HG02870 (cell line): ENCODE data around the gene SHLD2.
"Not testable (repeated sequence)": the region's sequence is repeated elsewhere in the genome, so short reads cannot be mapped to it uniquely, and the experiment has no call there.

ENCODE experiments used
- ATAC-seq: cut with Tn5 transposase; IDR thresholded peaks from one replicate; pipeline ENCODE4 v1.9.1; 2021; ENCODE audit warnings: mild to moderate bottlenecking, moderate library complexity; ENCODE audit not compliant: unreplicated experiment

Gene SHLD2

DNA sequence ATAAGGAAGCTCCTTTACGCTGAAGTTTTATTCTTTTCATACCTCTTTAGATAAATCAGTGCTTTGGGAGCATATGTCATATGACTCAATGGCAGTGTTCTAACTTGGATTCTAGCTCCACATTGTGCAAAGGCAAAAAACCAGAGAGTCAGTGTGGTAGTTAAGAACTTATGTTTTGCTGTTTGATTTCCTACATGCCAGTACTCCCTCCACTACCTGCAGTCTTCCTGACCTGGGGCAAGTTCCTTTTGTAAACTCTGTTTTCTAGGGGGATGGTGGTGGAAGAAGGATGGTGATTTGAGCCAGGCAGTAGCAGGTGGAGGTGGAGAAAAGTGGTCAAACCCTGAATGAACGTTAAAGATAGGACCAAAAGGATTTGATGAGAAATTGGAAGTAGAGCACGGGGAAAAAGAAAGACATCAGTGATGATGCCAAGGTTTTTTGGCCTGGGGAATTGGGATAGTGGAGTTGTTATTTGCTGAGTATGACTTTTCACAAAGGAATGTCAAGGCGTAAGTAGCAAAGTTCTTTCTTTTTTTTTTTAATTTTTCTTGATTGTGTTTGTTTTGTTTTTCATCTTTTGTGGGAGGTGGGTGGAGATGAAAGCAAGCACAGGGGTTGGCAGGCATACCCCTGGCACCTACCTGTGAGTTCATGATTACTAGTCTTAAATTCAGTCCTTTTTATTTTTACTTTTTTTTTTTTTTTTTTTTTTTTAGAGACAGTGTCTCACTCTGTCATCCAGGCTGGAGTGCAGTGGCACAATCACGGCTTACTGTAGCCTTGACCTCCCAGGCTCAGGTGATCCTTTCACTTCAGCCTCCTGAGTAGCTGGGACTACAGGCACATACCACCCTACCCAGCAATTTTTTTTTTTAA is 47.5 kb downstream of the SHLD2 start:
- not testable (repeated sequence) for ATAC-seq

GRCh38 chr10:87143109-87143418 is 48.1 kb downstream of the SHLD2 start:
- not testable (repeated sequence) for ATAC-seq

DNA sequence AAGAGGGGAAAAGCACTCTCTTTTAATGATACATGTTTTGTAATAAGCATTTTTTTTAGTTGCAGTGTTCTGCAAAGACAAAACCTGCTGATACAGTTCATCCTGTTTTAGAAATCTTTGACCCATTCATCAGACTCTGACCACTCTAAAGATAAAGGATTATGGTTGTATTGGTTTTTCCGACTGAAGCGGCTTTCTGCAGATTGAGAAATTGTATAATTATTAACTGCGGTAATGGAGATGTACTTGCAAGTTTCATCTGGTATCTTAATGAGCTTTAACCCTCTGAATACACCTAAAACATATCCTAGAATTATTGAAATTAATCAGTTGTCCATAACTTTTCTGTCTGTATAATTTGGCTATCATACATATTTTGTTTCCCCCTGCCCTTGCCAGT is 50.6 kb downstream of the SHLD2 start:
- ATAC-seq = not testable (repeated sequence)

- ATAC-seq = not testable (repeated sequence)
Observed at GRCh38 chr10:87149020-87149609, 54.1 kb downstream of the SHLD2 start.

- not testable (repeated sequence) for ATAC-seq
Observed at GRCh38 chr10:87151516-87151915, 56.5 kb downstream of the SHLD2 start.

DNA sequence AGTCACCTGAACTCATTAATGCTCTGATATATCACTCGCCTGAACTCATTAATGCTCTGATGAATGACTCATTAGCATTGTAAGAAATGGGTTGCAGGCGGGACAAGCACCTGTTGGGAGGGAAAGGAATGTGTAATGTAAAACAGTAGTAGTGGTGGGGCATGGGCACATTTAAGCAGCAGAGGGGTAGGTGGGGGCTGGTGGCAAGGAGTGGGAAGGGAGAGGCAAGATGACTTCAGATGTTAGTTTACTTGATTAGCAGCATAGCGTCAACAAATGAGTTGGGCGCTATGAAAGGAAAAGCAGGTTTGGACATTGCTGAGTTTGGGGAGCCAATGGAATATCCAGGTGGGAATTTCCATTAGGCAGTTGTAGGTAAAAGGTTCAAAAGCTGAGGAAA is 61.8 kb downstream of the SHLD2 start:
- ATAC-seq = not testable (repeated sequence)

GRCh38 chr10:87157821-87158220 is 62.8 kb downstream of the SHLD2 start:
- not testable (repeated sequence) for ATAC-seq

DNA sequence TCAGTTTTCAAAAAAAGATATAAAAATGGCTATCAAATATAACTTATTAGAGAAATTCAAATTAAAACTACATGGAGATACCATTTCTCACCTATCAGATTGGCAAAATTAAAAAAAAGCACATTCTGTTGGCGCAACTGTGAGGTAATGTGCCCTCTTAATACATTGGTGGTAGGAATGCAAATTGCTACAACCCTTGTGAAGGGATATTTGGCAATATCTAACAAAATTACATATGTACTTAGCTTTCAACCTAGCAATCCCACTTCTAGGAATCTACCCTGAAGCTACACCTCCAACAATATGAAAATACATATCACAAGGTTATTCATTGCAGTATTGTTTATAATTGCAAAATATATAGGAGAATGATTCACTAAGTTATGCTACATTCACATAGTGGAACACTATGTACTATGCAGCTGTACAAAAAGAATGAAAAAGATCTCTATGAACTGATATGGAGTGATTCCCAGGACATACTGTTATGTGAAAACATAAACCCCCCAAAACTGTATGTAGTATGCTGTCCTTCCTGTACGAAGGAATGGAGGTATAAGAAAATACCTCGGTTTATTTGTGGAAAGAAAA is 67.8 kb downstream of the SHLD2 start:
- not testable (repeated sequence) for ATAC-seq

- not testable (repeated sequence) for ATAC-seq
Observed at GRCh38 chr10:87163414-87163813, 68.4 kb downstream of the SHLD2 start.

DNA sequence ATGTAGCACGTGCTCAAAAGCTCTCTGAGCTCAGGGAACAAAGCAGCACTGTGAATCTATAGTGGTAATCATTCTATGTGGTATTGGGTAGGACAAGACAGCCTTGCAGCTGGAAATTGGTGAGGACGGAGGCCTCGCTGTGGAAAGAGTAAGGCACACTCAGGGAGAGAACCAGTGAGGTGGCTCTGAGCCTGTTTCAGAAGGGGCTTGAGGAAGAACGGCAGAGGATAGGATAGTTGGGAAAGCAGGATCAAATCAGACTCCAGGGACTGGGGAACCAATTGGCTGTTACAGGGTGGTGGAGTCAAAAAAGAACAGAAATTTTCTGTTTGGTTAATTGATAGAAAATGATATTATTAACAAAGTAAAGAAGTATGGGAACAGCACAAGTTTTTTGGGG is 74.9 kb downstream of the SHLD2 start:
- not testable (repeated sequence) for ATAC-seq

- ATAC-seq = not testable (repeated sequence)
Observed at GRCh38 chr10:87170705-87171104, 75.7 kb downstream of the SHLD2 start.

DNA sequence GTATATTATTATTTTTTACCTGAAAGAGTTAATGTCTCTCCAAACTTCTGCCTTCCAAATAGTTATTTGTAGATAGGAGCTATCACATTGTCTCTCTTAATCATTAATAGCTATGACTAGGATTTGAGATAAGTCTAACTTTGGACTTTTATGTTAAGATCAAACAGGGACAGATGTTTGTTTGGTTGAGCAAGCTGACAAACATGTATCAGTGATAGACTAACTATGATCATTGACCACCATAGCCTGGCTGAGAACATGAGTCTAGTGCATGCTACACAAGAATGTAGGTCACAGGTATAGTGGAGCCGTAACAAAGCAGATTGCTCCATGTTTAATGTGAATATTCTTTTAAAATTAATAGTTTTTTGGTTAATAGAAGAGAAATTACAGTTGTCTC is 76.7 kb downstream of the SHLD2 start:
- not testable (repeated sequence) for ATAC-seq

DNA sequence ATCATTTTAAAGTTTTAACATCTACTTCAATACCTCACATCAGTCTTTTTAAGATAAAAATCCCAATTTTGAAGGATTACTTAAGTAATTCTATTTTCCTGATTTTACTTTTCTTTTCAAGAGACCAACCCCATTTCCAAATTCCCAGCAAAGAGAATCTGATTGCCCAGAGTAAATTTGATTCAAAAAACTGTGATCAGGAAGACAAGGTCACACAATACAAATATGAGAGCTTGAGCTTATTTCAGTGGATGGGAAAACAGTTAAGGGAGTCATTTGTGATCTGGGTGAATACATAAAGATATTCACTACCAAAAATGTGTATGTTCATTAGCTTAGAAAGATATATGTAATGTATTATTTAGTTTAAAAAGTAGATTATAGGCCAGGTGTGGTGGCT is 77.2 kb downstream of the SHLD2 start:
- not testable (repeated sequence) for ATAC-seq

DNA sequence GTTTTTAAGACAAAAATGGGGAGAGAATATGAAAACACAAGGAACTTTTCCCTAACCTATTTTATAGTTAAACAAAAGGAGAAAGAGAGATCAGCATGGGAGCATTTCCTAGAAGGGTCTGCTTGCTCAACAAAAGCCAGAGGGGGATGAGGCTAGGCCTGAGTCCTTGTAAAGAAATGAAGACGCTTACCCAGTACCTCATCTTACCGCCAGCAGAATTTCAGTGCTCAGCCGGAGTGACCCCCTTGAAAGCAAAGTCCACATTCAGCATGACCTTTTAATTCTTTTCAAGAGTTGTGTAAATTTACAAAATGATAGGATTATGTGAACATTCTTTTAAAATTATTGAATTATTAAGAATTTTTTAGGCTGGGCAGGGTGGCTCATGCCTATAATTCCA is 82.6 kb downstream of the SHLD2 start:
- not testable (repeated sequence) for ATAC-seq

- ATAC-seq = not testable (repeated sequence)
Observed at GRCh38 chr10:87184421-87184820, 89.4 kb downstream of the SHLD2 start.

DNA sequence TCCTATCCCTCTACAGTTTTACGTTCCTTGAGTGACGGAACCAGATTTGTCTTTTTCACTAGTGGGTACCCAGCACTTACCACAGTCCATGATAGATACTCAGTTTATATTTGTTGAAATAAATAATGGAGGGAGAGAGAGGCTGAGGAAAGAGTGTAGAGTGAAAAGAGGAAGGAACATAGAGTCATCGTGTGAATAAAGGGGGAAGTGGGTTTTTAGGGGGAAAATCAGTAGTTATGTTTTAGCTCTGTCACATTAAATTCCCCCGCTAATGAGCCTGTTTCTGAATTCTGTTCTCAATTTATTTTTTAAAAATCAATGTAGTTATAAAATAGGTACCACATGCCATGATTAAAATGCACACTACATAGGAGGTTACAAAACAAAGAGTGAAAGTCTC is 91.0 kb downstream of the SHLD2 start:
- not testable (repeated sequence) for ATAC-seq

DNA sequence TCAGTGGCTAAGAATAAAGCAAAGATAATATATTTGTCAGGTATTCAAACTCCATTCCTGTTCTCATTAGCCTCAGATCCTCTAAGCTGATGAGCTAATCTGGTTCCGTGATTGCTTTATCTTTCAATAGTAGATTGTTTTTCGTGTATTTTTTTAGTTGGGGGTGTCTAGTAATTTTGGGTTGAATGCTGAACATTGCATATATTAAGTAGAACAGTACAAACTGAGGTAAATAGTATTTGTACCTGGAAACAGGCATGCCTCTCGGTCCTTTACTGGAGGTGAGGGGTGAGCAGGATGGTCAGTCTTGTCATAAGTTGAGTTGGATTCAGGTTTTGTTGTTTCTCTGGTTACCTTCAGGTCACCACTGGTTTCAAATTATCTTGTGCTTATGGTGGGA is 92.6 kb downstream of the SHLD2 start:
- ATAC-seq = not testable (repeated sequence)

GRCh38 chr10:87191841-87192240 is 96.8 kb downstream of the SHLD2 start:
- ATAC-seq = not testable (repeated sequence)

GRCh38 chr10:87200924-87201323 is 105.9 kb downstream of the SHLD2 start:
- ATAC-seq = not testable (repeated sequence)

DNA sequence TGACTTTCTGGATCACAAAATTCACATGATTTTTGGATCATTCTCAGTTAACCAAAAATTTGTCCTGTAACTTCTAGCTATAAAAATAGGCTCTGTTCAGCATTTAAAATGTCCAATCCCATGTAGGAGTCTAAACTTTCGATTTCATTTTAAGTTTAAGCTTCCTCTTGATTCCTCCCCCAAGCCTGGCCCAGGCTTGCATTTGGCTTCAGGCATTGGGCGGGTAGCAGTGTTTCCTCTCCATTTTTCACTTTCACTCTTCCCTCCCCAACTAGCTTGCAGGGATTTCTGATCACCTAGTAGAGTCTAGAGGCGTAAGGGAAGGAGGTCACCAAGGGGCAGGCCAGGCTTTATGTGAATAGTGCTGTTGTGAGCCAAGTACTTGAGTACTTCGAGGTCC is 109.8 kb downstream of the SHLD2 start:
- ATAC-seq = not testable (repeated sequence)

DNA sequence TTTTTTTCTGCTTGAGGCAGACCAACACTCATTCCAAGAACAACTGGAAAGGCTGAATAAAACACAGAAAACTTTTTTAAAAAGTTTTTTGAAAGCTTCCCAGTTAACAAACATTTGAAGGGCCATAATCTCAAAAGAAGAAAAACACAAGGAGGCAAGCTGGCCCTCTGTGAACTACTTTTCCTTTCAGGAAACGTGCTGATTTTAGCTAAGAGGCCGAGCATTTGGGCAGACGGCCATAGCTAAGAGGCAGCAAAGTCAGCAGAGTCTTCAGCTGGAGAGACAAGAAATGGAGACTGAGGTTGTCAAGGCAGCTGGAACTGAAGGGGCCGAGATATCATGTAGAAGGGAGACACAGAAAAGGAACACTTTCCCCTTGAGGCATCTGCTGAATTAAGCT is 111.9 kb downstream of the SHLD2 start:
- not testable (repeated sequence) for ATAC-seq

DNA sequence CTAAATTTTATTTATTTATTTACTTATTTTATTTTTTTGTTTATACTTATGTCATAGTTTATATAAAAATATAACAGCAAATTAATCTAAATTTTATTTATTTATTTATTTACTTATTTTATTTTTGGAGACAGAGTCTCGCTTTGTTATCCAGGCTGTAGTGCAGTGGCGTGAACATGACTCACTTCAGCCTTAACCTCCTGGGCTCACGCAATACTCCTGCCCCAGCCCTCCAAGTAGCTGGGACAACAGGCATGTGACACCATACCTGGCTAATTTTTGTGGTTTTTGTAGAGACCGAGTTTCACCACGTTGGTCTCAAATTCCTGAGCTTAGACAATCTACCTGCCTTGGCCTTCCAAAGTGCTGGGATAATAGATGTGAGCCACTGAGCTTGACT is 115.3 kb downstream of the SHLD2 start:
- ATAC-seq = not testable (repeated sequence)
